ENCODE data around the gene RNF144A.

The RNF144A gene

DNA sequence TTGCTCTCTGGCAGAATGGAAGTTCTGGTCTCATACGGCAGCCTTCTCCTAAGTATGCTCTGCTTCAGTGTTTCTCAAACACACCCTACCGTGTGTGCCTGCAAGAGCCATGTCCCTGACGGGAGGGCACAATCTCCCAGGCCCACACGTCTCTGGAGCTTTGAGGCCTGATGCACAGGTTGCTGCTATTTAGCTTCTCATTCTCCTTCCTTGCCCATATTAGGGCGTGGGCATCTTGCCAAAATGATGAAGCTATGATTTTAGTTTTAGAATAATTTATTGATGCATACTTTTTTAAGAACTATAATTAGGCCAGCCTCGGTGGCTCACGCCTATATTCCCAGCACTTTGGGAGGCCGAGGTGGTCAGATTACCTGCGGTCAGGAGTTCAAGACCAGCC lies 107.9 kb downstream of the RNF144A start:
- DNase-seq: no peak

DNA sequence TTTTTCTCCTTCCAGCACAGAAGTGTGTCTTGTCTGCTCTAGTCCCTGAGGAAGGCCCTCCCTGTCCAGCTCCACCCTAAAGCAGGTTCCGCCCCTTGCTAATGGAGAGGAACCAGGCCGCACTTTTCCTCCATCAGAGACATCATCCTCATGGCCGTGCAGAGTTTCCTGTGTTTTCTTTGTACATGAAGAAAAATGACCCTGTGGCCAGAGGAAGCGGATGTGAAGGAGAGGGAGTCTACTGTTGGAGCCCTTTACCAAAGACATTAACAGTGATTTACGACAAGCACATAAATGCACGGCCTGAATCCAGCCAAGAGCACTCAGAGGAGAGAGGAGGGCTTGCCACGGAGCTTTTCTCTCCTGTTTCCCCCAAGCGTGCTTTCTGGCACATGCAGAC lies 109.5 kb downstream of the RNF144A start:
- no peak for DNase-seq

GRCh38 chr2:7027411-7027810 lies 110.2 kb downstream of the RNF144A start:
- no peak for DNase-seq

GRCh38 chr2:7027956-7028655 lies 110.9 kb downstream of the RNF144A start:
- no peak for DNase-seq

DNA sequence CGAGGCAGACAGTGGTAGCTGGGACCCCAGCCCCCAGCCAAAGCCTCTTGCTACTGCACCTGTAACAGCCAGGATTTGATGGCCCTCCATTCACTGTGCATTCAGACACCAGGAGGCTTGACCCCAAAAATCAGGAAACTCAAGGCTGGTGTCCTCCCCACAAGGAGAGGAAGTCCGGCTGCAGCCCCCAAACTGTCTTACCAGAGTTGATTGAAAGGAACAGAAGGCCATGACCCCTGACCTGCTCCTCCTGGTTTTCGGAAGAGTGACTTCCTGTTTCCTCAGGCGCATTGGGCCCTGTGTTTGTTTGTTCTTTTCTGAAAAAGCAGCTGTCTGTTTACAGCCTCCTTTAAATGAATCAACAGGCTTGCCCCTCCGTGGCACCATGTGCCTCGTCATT lies 111.6 kb downstream of the RNF144A start:
- DNase-seq: peak in 1 of 3 donors; percentile 28

- no peak for DNase-seq
Measured at GRCh38 chr2:7029291-7030059, 112.3 kb downstream of the RNF144A start.

DNA sequence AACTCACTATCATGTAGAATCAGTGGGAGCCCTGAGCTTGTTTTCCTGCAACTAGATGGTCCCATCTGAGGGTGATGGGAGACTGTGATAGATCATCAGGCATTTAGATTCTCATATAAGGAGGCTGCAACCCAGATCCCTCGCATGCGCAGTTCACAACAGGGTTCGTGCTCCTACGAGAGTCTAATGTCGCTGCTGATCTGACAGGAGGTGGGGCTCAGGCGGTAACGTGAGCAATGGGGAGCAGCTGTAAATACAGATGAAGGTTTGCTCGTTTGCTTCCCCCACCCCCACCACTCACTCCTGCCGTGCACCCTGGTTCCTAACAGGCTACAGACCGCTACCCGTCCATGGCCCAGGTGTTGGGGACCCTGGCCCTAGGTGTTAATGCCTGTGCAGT lies 113.6 kb downstream of the RNF144A start:
- no peak for DNase-seq

DNA sequence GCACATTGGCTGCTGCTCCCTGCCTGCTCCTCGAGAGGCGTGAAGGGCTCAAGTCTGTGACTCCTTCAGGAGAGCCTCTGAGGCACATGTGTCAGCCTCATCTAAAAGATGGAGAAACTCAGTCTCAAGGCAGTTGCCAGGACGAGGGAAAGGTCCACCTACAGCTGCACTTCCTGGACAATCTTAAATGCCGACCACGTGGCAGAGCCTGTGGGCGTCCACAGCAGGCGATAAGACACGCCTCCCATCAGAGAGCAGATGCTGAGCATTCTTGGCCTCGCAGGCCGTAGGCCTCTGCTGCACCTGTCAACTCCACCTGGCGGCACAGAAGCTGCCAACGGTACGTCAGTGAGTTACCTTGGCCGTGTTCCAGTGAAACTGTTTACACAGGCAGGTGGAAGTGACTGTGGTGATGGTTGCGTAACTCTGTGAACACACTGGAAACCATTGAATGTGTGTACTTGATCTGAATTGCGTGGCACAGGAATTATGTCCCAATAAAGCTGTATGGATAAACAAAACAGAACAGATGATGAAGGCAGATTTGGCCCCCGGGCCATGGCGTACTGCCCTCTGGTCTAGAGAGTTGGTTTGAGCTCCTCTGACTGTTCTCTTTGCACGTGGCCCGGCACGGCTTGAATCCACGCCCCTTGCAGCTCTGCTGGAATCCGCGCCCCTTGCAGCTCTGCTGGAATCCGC lies 114.5 kb downstream of the RNF144A start:
- DNase-seq: peak; percentile 22 to 39 (median 30)

- no peak for DNase-seq
Measured at GRCh38 chr2:7032371-7032770, 115.2 kb downstream of the RNF144A start.

GRCh38 chr2:7033136-7033960 lies 116.1 kb downstream of the RNF144A start:
- no peak for DNase-seq

DNA sequence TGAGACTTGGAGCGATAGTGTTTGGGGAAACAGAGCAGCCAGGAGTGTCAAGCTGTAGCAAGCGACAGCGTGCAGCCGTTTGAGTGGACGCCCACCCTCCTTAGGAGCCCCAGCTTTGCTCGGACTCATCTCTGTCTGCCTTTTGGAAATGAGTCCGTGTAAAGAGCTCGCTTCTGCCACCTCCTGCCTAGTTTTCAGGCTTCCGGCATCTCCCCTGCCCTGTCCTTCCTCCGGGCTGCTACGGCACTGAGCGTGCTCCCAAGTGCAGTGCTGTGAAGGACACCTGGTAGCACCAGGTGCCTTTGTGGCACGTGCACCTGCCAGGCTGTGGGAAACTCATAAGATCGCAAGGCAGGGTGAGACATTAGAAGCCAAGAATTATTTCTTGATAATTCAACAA lies 117.1 kb downstream of the RNF144A start:
- no peak for DNase-seq

DNA sequence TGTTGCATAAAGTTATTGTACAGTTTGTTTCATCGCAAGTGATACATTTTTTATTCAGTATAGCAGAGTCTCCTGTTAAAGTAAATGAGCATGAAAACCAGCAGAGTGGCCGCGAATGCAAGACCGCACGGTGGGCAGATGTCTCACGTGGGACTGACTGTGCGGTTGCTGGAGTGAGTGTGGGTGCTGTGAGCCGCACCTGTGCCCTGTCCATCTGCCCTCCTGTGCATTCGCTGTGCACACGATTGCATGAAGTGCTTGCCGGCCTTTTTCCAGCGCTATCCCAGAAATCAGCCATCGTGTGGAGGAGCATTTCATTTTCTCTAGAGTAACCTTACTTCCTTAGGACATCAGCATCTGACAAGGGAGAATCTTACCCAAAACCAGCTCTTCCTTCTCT lies 118.7 kb downstream of the RNF144A start:
- no peak for DNase-seq

GRCh38 chr2:7037340-7038333 lies 120.4 kb downstream of the RNF144A start:
- peak; percentile 67 to 81 (median 79) for DNase-seq

DNA sequence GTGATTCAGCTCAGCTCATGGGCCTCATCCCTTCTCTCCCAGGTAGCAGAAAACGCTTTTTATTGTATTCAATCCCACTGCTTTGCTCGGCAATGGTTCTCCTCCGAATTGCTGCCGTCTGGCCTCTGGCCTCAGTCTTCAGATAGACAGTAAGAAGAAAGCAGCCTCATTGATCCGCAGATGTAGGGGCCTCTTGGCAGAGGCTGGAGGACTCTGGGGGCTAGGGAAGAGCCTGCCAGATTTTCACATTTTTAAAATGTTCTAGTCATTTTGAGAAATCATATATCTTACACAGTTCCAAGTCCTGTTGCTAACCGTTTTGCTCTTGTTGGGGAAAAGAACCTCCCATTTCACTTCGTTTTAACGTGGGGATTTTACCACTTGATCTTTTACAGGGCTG lies 123.3 kb downstream of the RNF144A start:
- DNase-seq: no peak

DNA sequence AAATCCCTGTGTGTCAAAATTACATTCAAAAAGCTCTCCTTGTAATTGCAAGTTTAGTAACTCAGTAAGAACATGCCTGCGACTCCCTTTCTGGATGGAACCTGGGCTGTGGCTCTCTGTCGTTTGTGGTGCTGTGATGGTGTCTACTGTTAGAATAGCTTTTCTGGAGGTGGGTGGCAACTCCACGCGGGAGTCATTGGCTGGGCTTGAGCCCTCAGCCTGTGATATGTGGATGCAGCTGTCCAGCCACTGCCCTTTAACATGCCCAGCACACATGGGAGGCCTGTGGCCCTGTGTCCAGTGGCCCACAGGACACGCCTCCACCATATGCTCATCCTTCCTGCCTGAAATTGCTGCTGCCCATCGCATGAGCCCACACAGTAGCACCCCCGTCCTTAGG lies 124.2 kb downstream of the RNF144A start:
- DNase-seq: no peak

- DNase-seq: no peak
Measured at GRCh38 chr2:7043690-7044089, 126.5 kb downstream of the RNF144A start.

DNA sequence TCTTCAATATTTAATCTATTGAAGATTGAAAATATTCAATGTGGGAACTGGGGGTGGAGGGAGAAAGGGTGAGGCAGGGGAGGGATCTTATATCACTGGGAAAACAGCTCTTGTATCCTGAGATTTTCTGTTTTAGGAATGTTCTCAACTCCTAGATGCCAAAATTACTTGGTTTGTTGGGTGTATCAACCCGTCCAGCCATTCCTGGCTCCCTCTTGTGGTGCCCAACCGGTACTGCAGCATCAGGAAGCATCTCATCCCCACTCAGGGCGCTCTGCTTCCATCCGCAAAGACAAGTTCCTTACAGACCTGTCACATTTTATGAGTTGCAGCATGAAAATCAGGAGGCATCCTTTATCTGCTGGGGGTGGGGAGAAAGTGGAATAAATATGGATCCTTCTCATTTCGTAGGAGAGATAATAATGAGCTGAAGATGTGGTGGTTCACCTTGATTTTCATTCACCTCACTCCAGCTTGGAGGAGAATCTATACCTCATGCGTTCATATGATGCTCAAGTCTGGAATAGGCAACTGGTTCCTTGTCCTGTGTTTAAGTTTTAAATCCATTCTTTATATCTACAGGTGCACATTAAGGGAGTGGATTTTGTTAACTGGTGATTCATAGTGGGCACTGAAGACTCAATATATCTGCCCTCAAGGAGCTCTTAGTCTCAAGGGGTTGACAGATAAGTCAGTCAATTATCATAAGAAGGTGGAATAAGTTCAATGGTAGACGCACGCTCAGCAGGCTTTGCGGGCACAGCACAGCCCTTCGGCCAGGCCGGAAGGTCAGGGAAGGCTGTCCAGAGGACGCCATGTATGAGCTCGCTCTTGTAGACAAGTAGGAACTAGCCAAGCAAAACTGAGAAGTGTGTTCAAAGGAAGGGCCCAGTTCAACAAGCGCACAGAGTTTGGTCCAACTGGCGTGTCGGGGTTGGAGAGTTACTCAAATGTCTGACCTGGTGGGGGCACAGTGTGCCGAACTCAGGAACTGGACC lies 127.3 kb downstream of the RNF144A start:
- DNase-seq: peak; percentile 69 to 81 (median 79)

- DNase-seq: no peak
Measured at GRCh38 chr2:7045601-7046590, 128.7 kb downstream of the RNF144A start.

- DNase-seq: no peak
Measured at GRCh38 chr2:7047661-7048060, 130.4 kb downstream of the RNF144A start.

Measured in suppressor macrophage treated with lipopolysaccharide for 1 hour (primary cell).